Activated naive CD8-positive, alpha-beta T cell treated with anti-CD3 and anti-CD28 coated beads, Interleukin-2, amount 50 U/mL, for 24 hours (primary cell): ENCODE data around the gene SPATA2.

ENCODE experiments used
- ATAC-seq: fragments of 150-1000 bp; cut with Tn5 transposase; one replicate; pipeline ENCODE4 v1.10.0; 2021
- DNase-seq: peaks from one replicate; pipeline ENCODE4 v3.0.0; 2021
- H3K27ac Mint-ChIP-seq: one replicate; pipeline ENCODE4 v1.8.0; 2021; ENCODE audit warnings: mild to moderate bottlenecking, mixed read lengths
- H3K27me3 Mint-ChIP-seq: one replicate; pipeline ENCODE4 v1.8.0; 2021; ENCODE audit warnings: mixed read lengths
- H3K36me3 Mint-ChIP-seq: one replicate; pipeline ENCODE4 v1.8.0; 2021; ENCODE audit warnings: low read depth, mixed read lengths
- H3K4me1 Mint-ChIP-seq: one replicate; pipeline ENCODE4 v1.8.0; 2021; ENCODE audit warnings: mixed read lengths
- H3K4me3 Mint-ChIP-seq: one replicate; pipeline ENCODE4 v1.8.0; 2021; ENCODE audit warnings: mild to moderate bottlenecking, moderate library complexity, mixed read lengths
- H3K9me3 Mint-ChIP-seq: one replicate; pipeline ENCODE4 v1.8.0; 2021; ENCODE audit warnings: mixed read lengths

SPATA2 gene

GRCh38 chr20:49915118-49915379 lies 280 bp downstream of the SPATA2 start:
- H3K9me3 Mint-ChIP-seq: no peaks in the 10 kb centered on the region
- H3K36me3 Mint-ChIP-seq: peaks cover 3% of the 10 kb centered on the region
- DNase-seq (no peak), ATAC-seq (peak; percentile 25)
- peak overlapping the region; percentile 96 for H3K4me3 Mint-ChIP-seq
- no peaks in the 10 kb centered on the region for H3K27me3 Mint-ChIP-seq
- peak overlapping the region; percentile 100 for H3K27ac Mint-ChIP-seq
- H3K4me1 Mint-ChIP-seq: peaks cover 40% of the 10 kb centered on the region

GRCh38 chr20:49914310-49915117 lies 815 bp downstream of the SPATA2 start:
- Mint-ChIP-seq H3K27ac (peak overlapping the region; percentile 100), H3K9me3 (no peaks in the 10 kb centered on the region), H3K36me3 (peaks cover 4% of the 10 kb centered on the region), H3K27me3 (no peaks in the 10 kb centered on the region), H3K4me3 (peak overlapping the region; percentile 96), H3K4me1 (peaks cover 40% of the 10 kb centered on the region)
- no peak for ATAC-seq
- DNase-seq: no peak

- no peaks in the 10 kb centered on the region for H3K9me3 Mint-ChIP-seq
- ATAC-seq (no peak), DNase-seq (no peak)
- H3K4me3 Mint-ChIP-seq: peak overlapping the region; percentile 96
- H3K27me3 Mint-ChIP-seq: no peaks in the 10 kb centered on the region
- no peak overlapping the region for H3K27ac Mint-ChIP-seq
- peaks cover 40% of the 10 kb centered on the region for H3K4me1 Mint-ChIP-seq
- peaks cover 5% of the 10 kb centered on the region for H3K36me3 Mint-ChIP-seq
These were observed 1.8 kb downstream of the SPATA2 start for GRCh38 chr20:49913399-49914047.

GRCh38 chr20:49910340-49910706 lies 5.0 kb downstream of the SPATA2 start:
- Mint-ChIP-seq H3K9me3 (no peaks in the 10 kb centered on the region), H3K36me3 (peaks cover 19% of the 10 kb centered on the region), H3K4me3 (no peak overlapping the region), H3K27me3 (no peaks in the 10 kb centered on the region), H3K4me1 (peaks cover 23% of the 10 kb centered on the region), H3K27ac (peak overlapping the region; percentile 27)
- DNase-seq: no peak
- no peak for ATAC-seq

- Mint-ChIP-seq H3K27me3 (no peaks in the 10 kb centered on the region), H3K36me3 (peaks cover 22% of the 10 kb centered on the region), H3K4me1 (peaks cover 21% of the 10 kb centered on the region), H3K9me3 (no peaks in the 10 kb centered on the region), H3K27ac (no peak overlapping the region), H3K4me3 (no peak overlapping the region)
- ATAC-seq (no peak), DNase-seq (no peak)
These were observed 5.6 kb downstream of the SPATA2 start for GRCh38 chr20:49909499-49910339.

GRCh38 chr20:49908258-49908565 lies 7.1 kb downstream of the SPATA2 start:
- no peak overlapping the region for H3K27ac Mint-ChIP-seq
- H3K4me3 Mint-ChIP-seq: no peak overlapping the region
- no peaks in the 10 kb centered on the region for H3K27me3 Mint-ChIP-seq
- H3K36me3 Mint-ChIP-seq: peaks cover 29% of the 10 kb centered on the region
- no peaks in the 10 kb centered on the region for H3K9me3 Mint-ChIP-seq
- H3K4me1 Mint-ChIP-seq: peaks cover 6% of the 10 kb centered on the region
- ATAC-seq (no peak), DNase-seq (no peak)

GRCh38 chr20:49907405-49908257 lies 7.7 kb downstream of the SPATA2 start:
- DNase-seq (no peak), ATAC-seq (no peak)
- Mint-ChIP-seq H3K4me3 (no peak overlapping the region), H3K36me3 (peaks cover 31% of the 10 kb centered on the region), H3K27me3 (no peaks in the 10 kb centered on the region), H3K9me3 (no peaks in the 10 kb centered on the region), H3K4me1 (peaks cover 4% of the 10 kb centered on the region), H3K27ac (no peak overlapping the region)

GRCh38 chr20:49906615-49907154 lies 8.6 kb downstream of the SPATA2 start:
- Mint-ChIP-seq H3K9me3 (no peaks in the 10 kb centered on the region), H3K4me3 (no peak overlapping the region), H3K27ac (no peak overlapping the region), H3K36me3 (peaks cover 28% of the 10 kb centered on the region), H3K4me1 (no peaks in the 10 kb centered on the region), H3K27me3 (no peaks in the 10 kb centered on the region)
- ATAC-seq (no peak), DNase-seq (no peak)

- peaks cover 28% of the 10 kb centered on the region for H3K36me3 Mint-ChIP-seq
- H3K4me3 Mint-ChIP-seq: no peak overlapping the region
- H3K9me3 Mint-ChIP-seq: no peaks in the 10 kb centered on the region
- ATAC-seq (no peak), DNase-seq (no peak)
- no peaks in the 10 kb centered on the region for H3K27me3 Mint-ChIP-seq
- no peak overlapping the region for H3K27ac Mint-ChIP-seq
- no peaks in the 10 kb centered on the region for H3K4me1 Mint-ChIP-seq
These were observed 9.2 kb downstream of the SPATA2 start for GRCh38 chr20:49906101-49906604.

GRCh38 chr20:49905415-49906091 lies 9.8 kb downstream of the SPATA2 start:
- DNase-seq: no peak
- ATAC-seq: no peak
- peaks cover 28% of the 10 kb centered on the region for H3K36me3 Mint-ChIP-seq

GRCh38 chr20:49904440-49905214 lies 10.7 kb downstream of the SPATA2 start:
- H3K9me3 Mint-ChIP-seq: no peaks in the 10 kb centered on the region
- no peak overlapping the region for H3K27ac Mint-ChIP-seq
- no peak overlapping the region for H3K4me3 Mint-ChIP-seq
- no peak for ATAC-seq
- H3K4me1 Mint-ChIP-seq: no peaks in the 10 kb centered on the region
- H3K27me3 Mint-ChIP-seq: no peaks in the 10 kb centered on the region
- DNase-seq: no peak
- peaks cover 28% of the 10 kb centered on the region for H3K36me3 Mint-ChIP-seq

More at GRCh38 chr20:49905415-49906091, 9.8 kb downstream of the SPATA2 start:
- Mint-ChIP-seq H3K4me1 (no peaks in the 10 kb centered on the region), H3K27ac (peak overlapping the region; percentile 46), H3K27me3 (no peaks in the 10 kb centered on the region), H3K4me3 (no peak overlapping the region), H3K9me3 (no peaks in the 10 kb centered on the region)

GRCh38 chr20:49901588-49901987 lies 13.7 kb downstream of the SPATA2 start:
- H3K36me3 Mint-ChIP-seq: peaks cover 19% of the 10 kb centered on the region
- H3K4me1 Mint-ChIP-seq: no peaks in the 10 kb centered on the region
- no peaks in the 10 kb centered on the region for H3K27me3 Mint-ChIP-seq
- no peak overlapping the region for H3K27ac Mint-ChIP-seq
- H3K9me3 Mint-ChIP-seq: no peaks in the 10 kb centered on the region
- no peak overlapping the region for H3K4me3 Mint-ChIP-seq
- ATAC-seq (no peak), DNase-seq (no peak)
